H9 (cell line): ENCODE measurements around the gene ELOVL3. TPM values are rescaled to one million over a fixed set of nuclear protein-coding genes. Genes with fewer than 3 reads are reported as not detected.

ENCODE experiments used
- DNase-seq: peaks from one replicate; pipeline ENCODE4 v3.0.0-alpha.2; 2017
- H2AFZ ChIP-seq: one replicate; pipeline ENCODE4 v1.6.1; 2013; ENCODE audit warnings: mild to moderate bottlenecking, low read length, control low read depth, moderate library complexity
- H2AK5ac ChIP-seq: 2 replicates; pipeline ENCODE4 v1.6.1; 2013; ENCODE audit warnings: low read length, control low read depth, mixed read lengths; ENCODE audit not compliant: insufficient read length
- H2BK120ac ChIP-seq: one replicate; pipeline ENCODE4 v1.6.1; 2013; ENCODE audit warnings: low read depth, mild to moderate bottlenecking, low read length, control low read depth, inconsistent platforms; ENCODE audit not compliant: poor library complexity, severe bottlenecking
- H2BK12ac ChIP-seq: 2 replicates; pipeline ENCODE4 v1.6.1; 2013; ENCODE audit warnings: low read length, control low read depth, mixed read lengths, low read depth; ENCODE audit not compliant: insufficient read length
- H2BK15ac ChIP-seq: 2 replicates; pipeline ENCODE4 v1.6.1; 2013; ENCODE audit warnings: low read depth, low read length, control low read depth
- H2BK20ac ChIP-seq: one replicate; pipeline ENCODE4 v1.6.1; 2013; ENCODE audit warnings: low read depth, mild to moderate bottlenecking, low read length, control low read depth, inconsistent platforms; ENCODE audit not compliant: poor library complexity, severe bottlenecking
- H2BK5ac ChIP-seq: 2 replicates; pipeline ENCODE4 v1.6.1; 2013; ENCODE audit warnings: low read length, control low read depth, mixed read lengths; ENCODE audit not compliant: insufficient read length
- H3K14ac ChIP-seq: 2 replicates; pipeline ENCODE4 v1.6.1; 2013; ENCODE audit warnings: low read length, control low read depth; ENCODE audit not compliant: insufficient read depth
- H3K18ac ChIP-seq: 2 replicates; pipeline ENCODE4 v1.6.1; 2013; ENCODE audit warnings: low read depth, mild to moderate bottlenecking, mixed read lengths, low read length, control low read depth; ENCODE audit not compliant: insufficient read length
- H3K23ac ChIP-seq: 2 replicates; pipeline ENCODE4 v1.6.1; 2013; ENCODE audit warnings: low read length, control low read depth, mixed read lengths, low read depth; ENCODE audit not compliant: insufficient read length
- H3K23me2 ChIP-seq: 2 replicates; pipeline ENCODE4 v1.6.1; 2013; ENCODE audit warnings: low read depth, mild to moderate bottlenecking, mixed read lengths, low read length, control low read depth; ENCODE audit not compliant: insufficient read length, poor library complexity, severe bottlenecking
- H3K27ac ChIP-seq: 2 replicates; pipeline ENCODE4 v1.5.1; 2013; ENCODE audit warnings: low read length, control low read depth, mixed read lengths, low read depth; ENCODE audit not compliant: insufficient read length
- H3K27me3 ChIP-seq: 2 replicates; pipeline ENCODE4 v1.6.1; 2013; ENCODE audit warnings: low read length, control low read depth, inconsistent platforms; ENCODE audit not compliant: insufficient read depth
- H3K4ac ChIP-seq: 2 replicates; pipeline ENCODE4 v1.6.1; 2013; ENCODE audit warnings: low read depth, mild to moderate bottlenecking, control low read depth, inconsistent platforms, low read length, moderate library complexity
- H3K4me1 ChIP-seq: 2 replicates; pipeline ENCODE4 v1.6.1; 2013; ENCODE audit warnings: low read length, control low read depth, inconsistent platforms; ENCODE audit not compliant: insufficient read depth
- H3K4me2 ChIP-seq: 2 replicates; pipeline ENCODE4 v1.6.1; 2013; ENCODE audit warnings: low read length, control low read depth, mixed read lengths; ENCODE audit not compliant: insufficient read length, insufficient read depth
- H3K56ac ChIP-seq: 2 replicates; pipeline ENCODE4 v1.6.1; 2013; ENCODE audit warnings: low read depth, mild to moderate bottlenecking, mixed read lengths, low read length, control low read depth; ENCODE audit not compliant: insufficient read length
- H3K79me1 ChIP-seq: 2 replicates; pipeline ENCODE4 v1.6.1; 2013; ENCODE audit warnings: low read depth, mild to moderate bottlenecking, moderate library complexity, low read length, control low read depth, inconsistent platforms; ENCODE audit not compliant: insufficient read depth, poor library complexity, severe bottlenecking
- H3K79me2 ChIP-seq: 2 replicates; pipeline ENCODE4 v1.6.1; 2013; ENCODE audit warnings: low read length, control low read depth, inconsistent platforms; ENCODE audit not compliant: insufficient read depth
- H3K9ac ChIP-seq: 2 replicates; pipeline ENCODE4 v1.6.1; 2013; ENCODE audit warnings: low read length, control low read depth, mixed read lengths; ENCODE audit not compliant: insufficient read length; ENCODE audit errors: extremely low read depth
- H3K9me3 ChIP-seq: one replicate; pipeline ENCODE4 v1.6.1; 2013; ENCODE audit warnings: low read depth, low read length, inconsistent platforms; ENCODE audit not compliant: control insufficient read depth
- H3T11ph ChIP-seq: one replicate; pipeline ENCODE4 v1.6.1; 2013; ENCODE audit warnings: mild to moderate bottlenecking, low read length, control low read depth, inconsistent platforms
- H4K20me1 ChIP-seq: one replicate; pipeline ENCODE4 v1.6.1; 2013; ENCODE audit not compliant: control insufficient read depth, insufficient read length, insufficient read depth
- H4K5ac ChIP-seq: 2 replicates; pipeline ENCODE4 v1.6.1; 2013; ENCODE audit warnings: low read depth, mild to moderate bottlenecking, mixed read lengths, low read length, control low read depth; ENCODE audit not compliant: insufficient read length
- H4K8ac ChIP-seq: replicated peaks from 2 replicates; pipeline ENCODE4 v1.6.1; 2013; ENCODE audit warnings: low read length, control low read depth, mixed read lengths, low read depth; ENCODE audit not compliant: insufficient read length
- H4K91ac ChIP-seq: 2 replicates; pipeline ENCODE4 v1.6.1; 2013; ENCODE audit warnings: low read depth, mild to moderate bottlenecking, moderate library complexity, mixed read lengths, low read length, control low read depth; ENCODE audit not compliant: insufficient read length
- H3K27ac Mint-ChIP-seq, 3 experiments: 2 replicates in 2 of 3; 3 replicates in 1 of 3; pipeline ENCODE4 v1.8.0; 2020 to 2021; ENCODE audit warnings: mixed read lengths in 3 of 3, mild to moderate bottlenecking in 1 of 3, moderate library complexity in 1 of 3
- H3K27me3 Mint-ChIP-seq: 2 replicates; pipeline ENCODE4 v1.8.0; 2021; ENCODE audit warnings: low read depth, mild to moderate bottlenecking, moderate library complexity, mixed read lengths
- H3K36me3 Mint-ChIP-seq, 3 experiments: 2 replicates in 2 of 3; 3 replicates in 1 of 3; pipeline ENCODE4 v1.8.0; 2020 to 2021; ENCODE audit warnings: low read depth in 3 of 3, mixed read lengths in 3 of 3; ENCODE audit not compliant: insufficient read depth in 1 of 3
- H3K4me1 Mint-ChIP-seq, 2 experiments: 2 replicates each; pipeline ENCODE4 v1.8.0; 2020; ENCODE audit warnings: mixed read lengths in 2 of 2
- H3K4me3 Mint-ChIP-seq, 2 experiments: 2 replicates in 1 of 2; 3 replicates in 1 of 2; pipeline ENCODE4 v1.8.0; 2020 to 2021; ENCODE audit warnings: mild to moderate bottlenecking in 2 of 2, mixed read lengths in 2 of 2, moderate library complexity in 1 of 2
- H3K9me3 Mint-ChIP-seq, 2 experiments: 2 replicates in 1 of 2; 3 replicates in 1 of 2; pipeline ENCODE4 v1.8.0; 2020; ENCODE audit warnings: mild to moderate bottlenecking in 2 of 2, mixed read lengths in 2 of 2, moderate library complexity in 1 of 2
- WGBS: extraction: QIAGEN DNeasy Blood & Tissue Kit; methylation state at CpG from one replicate; pipeline ENCODE4 v1.1.7; 2013; ENCODE audit warnings: missing lambda C conversion rate, low lambda C conversion rate, mixed read lengths; ENCODE audit not compliant: insufficient read length; ENCODE audit errors: extremely low coverage; 5-methylcytosine and 5-hydroxymethylcytosine counted together
- long read RNA-seq: library from polyadenylated mRNA; unstranded; transcript quantifications from one replicate; pipeline ENCODE4 v2.0.0, GENCODE V29; 2020
- total RNA-seq: library from RNA; stranded (reverse); gene quantifications from 2 replicates; pipeline ENCODE4 v1.2.1, GENCODE V29; 2021
- TF ChIP-seq, protein P1 (sequence below): fragments of 200-600 bp; sonication (generic); conservative IDR thresholded peaks from 3 replicates; pipeline ENCODE4 v1.8.0; 2021; ENCODE audit warnings: antibody characterized with exemption, mild to moderate bottlenecking

The ELOVL3 gene, protein sequence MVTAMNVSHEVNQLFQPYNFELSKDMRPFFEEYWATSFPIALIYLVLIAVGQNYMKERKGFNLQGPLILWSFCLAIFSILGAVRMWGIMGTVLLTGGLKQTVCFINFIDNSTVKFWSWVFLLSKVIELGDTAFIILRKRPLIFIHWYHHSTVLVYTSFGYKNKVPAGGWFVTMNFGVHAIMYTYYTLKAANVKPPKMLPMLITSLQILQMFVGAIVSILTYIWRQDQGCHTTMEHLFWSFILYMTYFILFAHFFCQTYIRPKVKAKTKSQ
- not detected in 2 replicates for total RNA-seq
- long read RNA-seq, partial matches to known transcripts, result 0 of 1 reads
- long read RNA-seq, other reads (novel, unspliced or antisense), result 0 of 1 reads

DNA sequence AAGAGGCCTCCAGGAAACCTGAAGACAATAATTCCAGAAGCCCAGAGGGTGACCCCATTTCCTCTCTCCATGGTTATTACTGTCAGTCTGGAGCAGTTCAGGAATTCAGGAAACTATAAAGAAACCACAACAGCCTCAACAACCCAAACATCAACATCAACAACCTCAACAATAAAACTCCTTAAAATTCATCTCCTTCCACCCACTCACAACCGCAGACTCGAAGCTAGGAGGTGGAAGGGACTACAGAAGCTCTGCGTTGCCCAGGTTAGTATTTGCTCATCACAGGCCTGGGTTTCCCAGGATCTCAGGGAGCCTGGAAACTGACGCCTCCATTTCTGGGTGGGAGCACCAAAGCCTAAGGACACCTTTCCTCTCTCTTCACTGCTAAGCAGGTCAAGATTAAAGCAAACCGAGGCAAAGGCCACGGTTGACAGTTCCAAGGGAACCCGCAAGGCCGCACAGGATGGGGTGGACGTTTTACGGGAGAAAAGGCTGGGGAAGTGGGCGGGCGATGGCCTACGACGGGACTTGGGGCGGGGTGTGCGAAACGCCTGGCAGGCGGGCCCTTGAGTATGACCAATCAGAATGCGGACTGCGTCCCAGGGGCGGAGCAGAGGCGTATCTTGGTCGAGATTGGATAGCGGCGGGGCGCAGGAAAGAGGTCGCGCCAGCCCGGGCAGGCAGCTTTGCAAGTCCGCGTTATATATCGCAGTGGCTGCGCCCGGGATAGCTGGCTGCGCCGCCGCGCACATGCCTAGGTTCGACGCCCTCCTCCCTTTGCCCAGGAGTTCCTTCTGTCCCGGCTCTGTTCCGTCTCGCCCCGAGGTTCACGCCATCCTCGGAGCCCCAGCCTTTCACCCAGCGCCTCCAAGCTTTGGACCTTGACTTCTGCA is at the start of gene ELOVL3:
Gene ELOVL3 (plus strand): TSS at position 654 of the 896 bp plus-strand sequence. CDS start 250 bp downstream, outside the sequence.
- Histone ChIP-seq H4K5ac (no peak within 1 kb of the TSS), H3K18ac (peak within 1 kb of the TSS; percentile 51), H3T11ph (no peak within 1 kb of the TSS), H3K56ac (no peak within 1 kb of the TSS), H3K23ac (no peak within 1 kb of the TSS), H2AFZ (peak within 1 kb of the TSS; percentile 46), H2BK20ac (no peak within 1 kb of the TSS), H3K14ac (no peak within 1 kb of the TSS), H3K79me2 (no peaks in the 10 kb centered on the region), H3K4ac (no peak within 1 kb of the TSS), H2BK12ac (no peak within 1 kb of the TSS), H3K23me2 (peaks cover 10% of the 10 kb centered on the region), H3K79me1 (no peaks in the 10 kb centered on the region), H3K27me3 (peaks cover 37% of the 10 kb centered on the region), H3K4me1 (no peaks in the 10 kb centered on the region), H4K8ac (no peak within 1 kb of the TSS), H3K9ac (peak within 1 kb of the TSS; percentile 37), H2BK15ac (no peak within 1 kb of the TSS), H4K20me1 (no peaks in the 10 kb centered on the region), H3K4me2 (peak within 1 kb of the TSS; percentile 59), H4K91ac (no peak within 1 kb of the TSS), H2BK5ac (no peak within 1 kb of the TSS), H2AK5ac (no peak within 1 kb of the TSS), H3K9me3 (no peaks in the 10 kb centered on the region), H2BK120ac (no peak within 1 kb of the TSS), H3K27ac (no peak within 1 kb of the TSS)
- TF ChIP-seq, protein P1, sequence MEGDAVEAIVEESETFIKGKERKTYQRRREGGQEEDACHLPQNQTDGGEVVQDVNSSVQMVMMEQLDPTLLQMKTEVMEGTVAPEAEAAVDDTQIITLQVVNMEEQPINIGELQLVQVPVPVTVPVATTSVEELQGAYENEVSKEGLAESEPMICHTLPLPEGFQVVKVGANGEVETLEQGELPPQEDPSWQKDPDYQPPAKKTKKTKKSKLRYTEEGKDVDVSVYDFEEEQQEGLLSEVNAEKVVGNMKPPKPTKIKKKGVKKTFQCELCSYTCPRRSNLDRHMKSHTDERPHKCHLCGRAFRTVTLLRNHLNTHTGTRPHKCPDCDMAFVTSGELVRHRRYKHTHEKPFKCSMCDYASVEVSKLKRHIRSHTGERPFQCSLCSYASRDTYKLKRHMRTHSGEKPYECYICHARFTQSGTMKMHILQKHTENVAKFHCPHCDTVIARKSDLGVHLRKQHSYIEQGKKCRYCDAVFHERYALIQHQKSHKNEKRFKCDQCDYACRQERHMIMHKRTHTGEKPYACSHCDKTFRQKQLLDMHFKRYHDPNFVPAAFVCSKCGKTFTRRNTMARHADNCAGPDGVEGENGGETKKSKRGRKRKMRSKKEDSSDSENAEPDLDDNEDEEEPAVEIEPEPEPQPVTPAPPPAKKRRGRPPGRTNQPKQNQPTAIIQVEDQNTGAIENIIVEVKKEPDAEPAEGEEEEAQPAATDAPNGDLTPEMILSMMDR, result no peak
- no CpG with 5 or more reads among the region's 47 CpGs for WGBS
- peaks cover 0 to 6% of the 10 kb centered on the region in 2 experiments; a peak in 1 of 5 replicates for H3K9me3 Mint-ChIP-seq
- no peaks in the 10 kb centered on the region; a peak in 1 of 7 replicates for H3K36me3 Mint-ChIP-seq
- peaks cover 94% of the 10 kb centered on the region for H3K27me3 Mint-ChIP-seq
- peak; percentile 98 for DNase-seq
- peak within 1 kb of the TSS; percentile 43 to 72; a peak in 4 of 5 replicates for H3K4me3 Mint-ChIP-seq
- no peak within 1 kb of the TSS for H3K27ac Mint-ChIP-seq
- H3K4me1 Mint-ChIP-seq, result peaks cover 7 to 8% of the 10 kb centered on the region in 2 experiments
